ENCODE measurements around the gene ACTN1.
"Not testable (repeated sequence)": the region's sequence is repeated elsewhere in the genome, so short reads cannot be mapped to it uniquely, and the experiment has no call there.

ACTN1 gene

DNA sequence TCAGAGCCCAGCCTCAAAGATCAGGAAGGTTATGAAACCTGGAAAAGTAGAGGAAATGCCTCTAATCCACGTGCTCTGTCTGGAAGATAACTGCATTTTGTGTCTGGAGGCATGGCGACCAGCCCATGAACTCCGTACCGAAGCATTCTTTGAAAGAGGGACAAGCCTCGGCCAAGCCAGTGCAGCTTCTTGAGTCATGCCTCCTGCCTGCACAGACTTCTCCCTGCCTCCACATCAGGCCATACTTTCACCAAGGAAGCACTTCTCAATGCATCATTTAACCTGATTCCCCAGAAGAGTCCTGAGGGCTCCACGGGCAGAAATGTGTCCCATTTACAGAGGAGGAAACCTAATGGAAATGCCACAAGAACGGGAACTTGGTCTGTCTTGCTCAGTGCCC lies 3.4 kb downstream of the ACTN1 start:
- TF ChIP-seq BHLHE40 (IDR thresholded peaks at IDR 0.05; ENCODE audit: borderline replicate concordance) (no peak), L3MBTL2 (conservative IDR thresholded peaks at IDR 0.05) (no peak), CTBP1 (IDR thresholded peaks at IDR 0.05; ENCODE audit: borderline replicate concordance) (no peak), SP1 (IDR thresholded peaks at IDR 0.05) (no peak), TARDBP (IDR thresholded peaks at IDR 0.05) (no peak), NFRKB (IDR thresholded peaks at IDR 0.05) (no peak), ELF4 (IDR thresholded peaks at IDR 0.05) (no peak), FOXA1 (IDR thresholded peaks at IDR 0.05) (no peak), SUZ12 (IDR thresholded peaks at IDR 0.05) (no peak), FOXM1 (IDR thresholded peaks at IDR 0.05; ENCODE audit: borderline replicate concordance) (no peak), LEF1 (IDR thresholded peaks at IDR 0.05; ENCODE audit: borderline replicate concordance) (no peak)
- DNase-seq (ENCODE audit: extremely low spot score): no peak
- POLR2A ChIA-PET: interaction anchor here (0.8 to 1.3 kb wide), 2 partner anchors 10 to 14 kb away, joined by 3 read pairs; no protein-coding TSS in a partner anchor
- CTCF ChIA-PET: interaction anchor here (0.6 kb wide), 1 partner anchor 44 kb away, joined by 9 read pairs; no protein-coding TSS in a partner anchor

DNA sequence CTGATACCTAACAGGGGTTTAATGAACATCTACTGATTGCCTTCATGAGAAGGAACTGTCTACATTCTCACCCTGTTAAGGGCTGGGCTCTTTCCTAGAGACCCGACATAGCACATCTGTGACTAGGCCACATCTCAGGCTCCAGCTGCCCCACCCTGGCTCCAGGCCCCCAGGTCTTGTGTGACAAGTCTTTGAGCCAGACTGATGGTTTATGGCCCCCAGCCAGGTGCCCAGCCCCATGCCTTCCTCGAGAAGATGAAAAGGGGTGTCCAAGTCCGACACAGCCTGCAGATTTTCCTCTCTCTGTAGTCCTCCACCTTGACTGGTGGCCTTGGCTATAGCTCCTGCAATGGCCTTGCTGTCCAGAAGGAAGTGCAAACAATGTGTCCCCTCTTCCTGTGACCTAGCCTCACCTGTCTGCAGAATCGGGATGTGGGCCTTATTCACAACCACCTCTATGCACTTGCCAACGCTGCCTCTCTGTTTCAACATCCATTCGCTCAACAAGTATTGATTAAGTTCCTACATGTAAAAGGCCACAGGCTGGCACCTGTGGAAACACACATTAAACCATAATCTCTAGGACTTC lies 4.2 kb downstream of the ACTN1 start:
- ChIA-PET POLR2A (interaction anchor here (0.8 kb wide), 1 partner anchor 13 kb away, joined by 3 read pairs; no protein-coding TSS in a partner anchor), CTCF (no interaction called here)

DNA sequence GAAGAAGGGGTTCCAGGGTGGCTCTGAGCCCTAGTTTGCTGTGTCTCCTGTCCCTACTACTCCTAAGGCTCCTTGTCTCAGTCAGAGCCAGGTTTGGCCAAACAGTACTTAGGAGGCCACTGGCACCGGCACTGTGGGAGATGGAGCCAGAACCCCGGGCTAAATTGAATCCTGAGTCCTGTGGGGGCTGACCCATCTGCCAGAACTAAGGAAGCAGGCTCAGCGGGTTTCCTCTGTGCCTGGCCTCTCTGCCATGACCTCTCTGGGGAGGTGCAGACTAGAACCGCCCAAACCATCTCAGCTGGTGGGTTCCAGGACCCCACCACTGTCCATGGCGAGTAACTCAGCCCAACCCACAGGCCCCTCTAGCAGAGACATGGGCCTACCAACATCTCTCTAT lies 5.5 kb downstream of the ACTN1 start:
- TF ChIP-seq ELF4 (IDR thresholded peaks at IDR 0.05) (no peak), LEF1 (IDR thresholded peaks at IDR 0.05; ENCODE audit: borderline replicate concordance) (no peak), FOXK2 (IDR thresholded peaks at IDR 0.05) (no peak), NFRKB (IDR thresholded peaks at IDR 0.05) (no peak), SUZ12 (IDR thresholded peaks at IDR 0.05) (no peak), ZNF384 (IDR thresholded peaks at IDR 0.05) (no peak), TARDBP (IDR thresholded peaks at IDR 0.05) (no peak), FOXA1 (IDR thresholded peaks at IDR 0.05) (no peak), FOXM1 (IDR thresholded peaks at IDR 0.05; ENCODE audit: borderline replicate concordance) (no peak), ARNT (IDR thresholded peaks at IDR 0.05) (no peak), BHLHE40 (IDR thresholded peaks at IDR 0.05; ENCODE audit: borderline replicate concordance) (no peak), SP1 (IDR thresholded peaks at IDR 0.05) (no peak), L3MBTL2 (conservative IDR thresholded peaks at IDR 0.05) (no peak), CTBP1 (IDR thresholded peaks at IDR 0.05; ENCODE audit: borderline replicate concordance) (no peak), HDGF (IDR thresholded peaks at IDR 0.05; ENCODE audit: borderline replicate concordance) (no peak)
- TF ChIP-seq, protein P1, sequence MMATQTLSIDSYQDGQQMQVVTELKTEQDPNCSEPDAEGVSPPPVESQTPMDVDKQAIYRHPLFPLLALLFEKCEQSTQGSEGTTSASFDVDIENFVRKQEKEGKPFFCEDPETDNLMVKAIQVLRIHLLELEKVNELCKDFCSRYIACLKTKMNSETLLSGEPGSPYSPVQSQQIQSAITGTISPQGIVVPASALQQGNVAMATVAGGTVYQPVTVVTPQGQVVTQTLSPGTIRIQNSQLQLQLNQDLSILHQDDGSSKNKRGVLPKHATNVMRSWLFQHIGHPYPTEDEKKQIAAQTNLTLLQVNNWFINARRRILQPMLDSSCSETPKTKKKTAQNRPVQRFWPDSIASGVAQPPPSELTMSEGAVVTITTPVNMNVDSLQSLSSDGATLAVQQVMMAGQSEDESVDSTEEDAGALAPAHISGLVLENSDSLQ (IDR thresholded peaks at IDR 0.05): no peak
- ChIA-PET POLR2A (no interaction called here), CTCF (no interaction called here)
- no peak for DNase-seq (ENCODE audit: extremely low spot score)

More for the DNA sequence above, 4.2 kb downstream of the ACTN1 start:
- TF ChIP-seq ARNT (IDR thresholded peaks at IDR 0.05) (no peak), SP1 (IDR thresholded peaks at IDR 0.05) (no peak), FOXA1 (IDR thresholded peaks at IDR 0.05) (no peak), ZNF384 (IDR thresholded peaks at IDR 0.05) (no peak), LEF1 (IDR thresholded peaks at IDR 0.05; ENCODE audit: borderline replicate concordance) (no peak), FOXK2 (IDR thresholded peaks at IDR 0.05) (no peak), L3MBTL2 (conservative IDR thresholded peaks at IDR 0.05) (no peak), ELF4 (IDR thresholded peaks at IDR 0.05) (no peak)
- TF ChIP-seq, protein P1 (IDR thresholded peaks at IDR 0.05): no peak
- DNase-seq (ENCODE audit: extremely low spot score): no peak

DNA sequence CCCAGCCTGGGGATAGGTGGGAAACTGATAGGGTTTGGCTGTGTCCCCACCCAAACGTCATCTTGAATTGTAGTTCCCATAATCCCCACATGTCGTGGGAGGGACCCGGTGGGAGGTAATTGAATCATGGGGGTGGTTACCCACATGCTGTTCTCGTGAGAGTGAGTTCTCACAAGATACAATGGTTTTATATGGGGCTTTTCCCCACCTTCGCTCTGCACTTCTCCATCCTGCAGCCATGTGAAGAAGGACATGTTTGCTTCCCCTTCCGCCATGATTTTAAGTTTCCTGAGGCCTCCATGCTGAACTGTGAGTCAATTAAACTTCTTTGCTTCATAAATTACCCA lies 5.9 kb downstream of the ACTN1 start:
- POLR2A ChIA-PET; CTCF ChIA-PET; DNase-seq (ENCODE audit: extremely low spot score): not testable (repeated sequence)

DNA sequence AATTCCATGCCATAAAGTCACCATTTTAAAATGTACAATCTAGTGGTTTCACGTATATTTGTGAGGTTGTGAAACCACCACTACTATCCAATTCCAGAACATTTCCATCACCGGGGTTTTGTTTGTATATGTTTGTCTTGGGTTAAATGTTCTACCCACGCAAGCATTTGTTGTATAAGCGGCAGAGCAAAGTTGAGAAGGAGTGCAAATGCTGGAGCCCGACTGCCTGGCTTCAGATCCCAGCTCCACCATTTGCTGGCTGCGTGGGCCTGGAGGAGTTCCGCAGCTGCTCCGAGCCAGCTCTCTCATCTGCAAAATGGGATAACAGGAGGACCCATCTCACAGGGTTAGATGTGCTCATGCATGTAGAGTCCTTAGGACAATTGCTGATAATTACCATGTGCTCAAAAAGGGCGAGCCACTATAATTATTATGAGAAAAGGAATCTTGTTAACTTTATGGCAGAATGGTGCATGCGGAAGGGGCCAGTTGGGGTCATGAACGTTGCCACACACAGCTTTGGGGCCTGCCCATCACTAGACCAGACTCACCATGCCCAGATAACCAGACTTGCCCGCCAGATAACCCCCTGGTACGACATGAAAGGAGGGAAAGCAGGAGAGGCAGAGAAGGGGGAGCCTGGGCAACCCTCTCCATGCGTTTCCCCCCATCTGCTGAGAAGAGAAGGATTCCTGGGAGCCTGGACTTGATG lies 6.4 kb downstream of the ACTN1 start:
- POLR2A ChIA-PET: no interaction called here
- no peak for TF ChIP-seq FOXK2 (IDR thresholded peaks at IDR 0.05)
- no peak for TF ChIP-seq FOXM1 (IDR thresholded peaks at IDR 0.05; ENCODE audit: borderline replicate concordance)
- no peak for TF ChIP-seq SP1 (IDR thresholded peaks at IDR 0.05)
- TF ChIP-seq NFRKB (IDR thresholded peaks at IDR 0.05): no peak
- no peak for TF ChIP-seq BHLHE40 (IDR thresholded peaks at IDR 0.05; ENCODE audit: borderline replicate concordance)
- no peak for TF ChIP-seq HDGF (IDR thresholded peaks at IDR 0.05; ENCODE audit: borderline replicate concordance)
- TF ChIP-seq ELF4 (IDR thresholded peaks at IDR 0.05): no peak
- no peak for TF ChIP-seq L3MBTL2 (conservative IDR thresholded peaks at IDR 0.05)
- CTCF ChIA-PET: no interaction called here
- DNase-seq (ENCODE audit: extremely low spot score): no peak

DNA sequence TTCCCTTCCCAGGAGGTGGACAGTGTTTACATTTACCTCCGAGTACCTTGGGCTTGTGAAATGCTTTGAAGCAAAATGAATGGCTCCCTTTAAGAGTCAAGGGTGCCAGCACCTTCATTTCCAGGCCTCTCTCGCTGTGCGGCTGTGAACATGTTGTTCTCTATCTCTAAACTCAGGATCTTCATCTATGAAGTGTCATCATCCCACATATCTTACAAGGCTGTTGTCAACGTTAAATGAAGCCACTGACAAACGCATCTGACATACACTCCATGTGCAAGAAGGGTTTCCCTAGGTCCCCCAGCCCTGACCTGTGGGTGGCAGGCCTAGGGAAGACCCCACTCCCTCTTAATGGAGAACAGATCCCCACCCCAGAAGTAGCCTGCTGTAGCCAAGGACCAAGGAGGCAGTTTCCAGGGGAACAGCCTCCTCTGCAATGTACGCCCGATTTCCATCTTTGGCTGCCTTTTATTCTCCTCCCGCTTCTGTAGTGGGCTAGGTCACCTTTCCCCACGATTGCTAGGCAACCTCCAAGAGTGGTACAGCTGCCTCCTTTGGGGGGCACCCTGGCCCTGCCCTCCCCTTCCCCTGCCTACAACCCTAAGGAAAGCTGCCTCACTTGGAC lies 7.6 kb downstream of the ACTN1 start:
- POLR2A ChIA-PET: no interaction called here
- DNase-seq (ENCODE audit: extremely low spot score): no peak
- TF ChIP-seq, protein P1 (IDR thresholded peaks at IDR 0.05): no peak
- CTCF ChIA-PET: no interaction called here
